Measurements from ENCODE around the gene MAPKAPK5.
"Not testable (repeated sequence)": the region's sequence is repeated elsewhere in the genome, so short reads cannot be mapped to it uniquely, and the experiment has no call there.

The MAPKAPK5 gene

GRCh38 chr12:111806304-111806703 is 35.7 kb upstream of the MAPKAPK5 start:
- TF ChIP-seq CTCF (IDR thresholded peaks at IDR 0.05; ENCODE audit: low read depth, low read length), result no peak
- H3K4me3 ChIP-seq (ENCODE audit: low read depth, low read length), result no peak overlapping the region

DNA sequence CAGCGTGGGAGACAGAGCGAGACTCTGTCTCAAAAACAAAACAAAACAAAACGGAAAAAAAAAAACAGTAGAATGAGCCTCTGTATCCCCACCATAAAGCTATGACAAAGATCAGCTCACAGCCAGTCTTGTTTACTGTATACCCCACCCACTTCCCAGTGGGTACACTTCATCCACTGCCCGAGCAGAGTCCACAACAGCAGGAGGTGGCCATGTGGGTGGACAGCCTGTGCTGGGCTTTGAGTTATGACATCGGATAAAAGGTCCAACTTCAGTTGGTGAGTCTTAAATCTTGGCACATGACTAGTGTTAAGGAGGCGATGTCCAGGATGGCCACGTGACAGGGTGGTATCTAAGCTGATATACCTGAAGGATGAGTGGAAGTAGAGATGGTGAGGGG is 34.8 kb upstream of the MAPKAPK5 start:
- H3K4me3 ChIP-seq (ENCODE audit: low read depth, low read length), result no peak overlapping the region
- TF ChIP-seq CTCF (IDR thresholded peaks at IDR 0.05; ENCODE audit: low read depth, low read length), result no peak

DNA sequence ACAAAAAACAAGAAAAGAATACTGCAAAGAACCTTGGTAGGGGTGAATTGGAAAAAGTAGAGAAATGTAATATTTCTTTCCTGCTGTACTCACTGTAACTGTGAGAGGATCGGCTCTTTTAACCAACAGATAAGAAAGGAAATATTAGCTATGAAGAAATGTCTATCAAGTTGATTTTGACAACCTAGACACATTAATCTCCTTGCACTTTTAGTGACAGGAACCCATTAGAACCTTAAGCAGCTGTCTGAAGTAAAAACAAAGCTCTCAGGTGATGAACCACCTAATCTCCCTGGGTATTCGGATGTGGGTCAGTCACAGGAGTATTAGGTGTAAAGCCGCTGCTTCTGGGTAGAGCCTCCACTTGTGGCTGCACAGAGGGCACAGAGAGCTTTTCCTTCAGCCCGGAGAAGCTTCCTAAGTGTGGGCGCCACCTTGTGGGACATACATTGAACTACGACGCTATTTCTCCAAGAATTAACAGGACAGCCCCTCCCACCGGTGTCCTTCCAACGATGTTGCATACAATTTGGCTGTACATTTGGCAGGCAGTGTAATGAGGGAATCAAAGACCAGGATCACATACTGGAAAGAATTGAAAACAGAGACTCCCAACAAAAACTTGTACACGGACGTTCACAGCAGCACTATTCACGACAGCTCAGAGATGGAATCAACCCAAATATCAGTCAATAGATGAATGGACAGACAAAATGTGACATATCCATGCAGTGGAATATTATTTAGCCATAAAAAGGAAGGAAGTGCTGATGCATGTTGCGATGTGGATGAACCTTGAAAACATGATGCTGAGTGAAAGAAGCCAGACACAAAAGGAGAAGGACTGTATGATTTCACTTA is 28.9 kb upstream of the MAPKAPK5 start:
- TF ChIP-seq CTCF (IDR thresholded peaks at IDR 0.05; ENCODE audit: low read depth, low read length), result peak; percentile 72

DNA sequence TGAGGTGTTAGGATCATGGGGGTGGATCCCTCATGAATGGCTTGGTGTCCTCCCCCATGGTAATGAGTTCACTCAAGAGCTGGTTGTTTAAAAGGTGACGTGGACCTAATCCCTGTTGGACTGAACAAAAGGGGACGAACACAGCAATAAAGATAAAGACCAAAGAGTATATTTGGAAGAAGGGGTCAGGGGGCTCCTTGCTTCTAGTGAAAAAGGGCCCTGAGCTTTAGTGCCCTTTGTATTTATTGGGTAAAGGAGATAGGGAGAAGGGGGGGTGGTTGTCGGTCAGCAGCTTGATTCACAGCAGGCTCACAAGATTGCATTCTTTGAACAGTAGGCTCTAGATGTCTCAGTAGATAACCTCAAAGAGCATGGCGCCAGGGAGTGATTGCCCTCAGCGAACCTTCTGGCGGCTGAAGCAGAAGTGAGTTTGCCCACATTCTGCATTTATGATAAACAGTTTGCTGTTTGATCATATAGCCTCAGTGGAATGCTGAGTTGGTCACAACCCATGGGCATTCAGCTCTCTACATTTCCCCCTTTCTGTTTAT is 25.9 kb upstream of the MAPKAPK5 start:
- no peak for TF ChIP-seq CTCF (IDR thresholded peaks at IDR 0.05; ENCODE audit: low read depth, low read length)

More for the DNA sequence above, 28.9 kb upstream of the MAPKAPK5 start:
- H3K4me3 ChIP-seq (ENCODE audit: low read depth, low read length), result no peak overlapping the region

GRCh38 chr12:111816898-111817297 is 25.1 kb upstream of the MAPKAPK5 start:
- H3K4me3 ChIP-seq (ENCODE audit: low read depth, low read length), result not testable (repeated sequence)

More for the DNA sequence above, 25.9 kb upstream of the MAPKAPK5 start:
- H3K4me3 ChIP-seq (ENCODE audit: low read depth, low read length), result no peak overlapping the region

- no peak overlapping the region for H3K4me3 ChIP-seq (ENCODE audit: low read depth, low read length)
- no peak for TF ChIP-seq CTCF (IDR thresholded peaks at IDR 0.05; ENCODE audit: low read depth, low read length)
Observed at GRCh38 chr12:111818340-111818739, 23.7 kb upstream of the MAPKAPK5 start.

DNA sequence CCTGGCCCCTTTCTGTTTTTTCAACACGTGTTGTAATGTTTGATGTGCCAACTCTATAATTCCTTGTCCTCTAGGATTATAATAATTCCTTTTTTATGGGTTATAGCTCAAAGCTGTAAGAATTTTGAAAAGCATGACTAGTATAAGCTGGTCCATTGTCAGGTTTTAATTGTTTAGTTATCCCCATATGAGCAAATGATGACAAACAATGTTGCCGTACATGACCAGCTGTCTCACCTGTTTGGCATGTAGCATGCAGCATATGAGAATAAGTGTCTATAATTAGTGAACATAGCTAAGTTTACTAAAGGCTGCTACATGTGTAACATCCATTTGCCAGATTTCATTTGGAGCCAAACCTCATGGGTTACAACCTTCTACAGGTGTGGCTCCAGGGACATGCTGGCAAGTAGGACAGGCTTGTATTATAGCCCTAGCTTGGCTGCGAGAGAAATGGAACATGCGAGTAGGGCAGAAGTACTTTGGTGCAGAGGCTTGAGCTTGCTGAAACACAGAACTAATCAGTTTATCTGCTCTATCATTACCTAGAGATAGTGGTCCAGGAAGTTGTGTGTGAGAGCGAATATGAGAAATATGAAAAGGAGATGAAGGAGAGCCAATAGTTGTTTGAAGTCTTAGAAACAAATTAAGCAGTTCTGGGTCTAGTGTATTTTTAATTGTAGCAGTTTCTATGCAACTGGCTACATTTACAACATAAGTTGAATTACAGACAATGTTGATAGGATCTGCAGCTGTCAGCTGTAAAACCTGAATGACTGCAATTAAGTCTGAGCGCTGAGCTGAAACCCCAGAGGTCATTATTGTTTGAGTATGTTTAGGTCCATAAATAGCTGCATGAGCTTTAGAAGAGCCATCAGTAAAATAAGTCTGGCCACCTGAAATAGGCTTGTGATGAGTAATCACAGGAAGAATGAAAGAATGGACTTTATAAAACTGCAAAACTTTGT is 22.6 kb upstream of the MAPKAPK5 start:
- no peak overlapping the region for H3K4me3 ChIP-seq (ENCODE audit: low read depth, low read length)
- no peak for TF ChIP-seq CTCF (IDR thresholded peaks at IDR 0.05; ENCODE audit: low read depth, low read length)

DNA sequence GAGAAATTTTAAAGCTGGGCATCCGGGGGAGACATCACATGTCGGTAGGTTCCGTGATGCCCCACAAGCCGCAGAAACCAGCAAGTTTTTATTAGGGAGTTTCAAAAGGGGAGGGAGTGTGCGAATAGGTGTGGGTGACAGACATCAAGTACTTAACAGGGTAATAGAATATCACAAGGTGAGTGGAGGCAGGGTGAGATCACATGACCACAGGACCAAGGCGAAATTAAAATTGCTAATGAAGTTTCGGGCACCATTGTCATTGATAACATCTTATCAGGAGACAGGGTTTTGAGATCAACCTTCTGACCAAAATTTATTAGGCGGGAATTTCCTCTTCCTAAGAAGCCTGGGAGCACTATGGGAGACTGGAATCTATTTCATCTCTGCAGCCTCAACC is 21.2 kb upstream of the MAPKAPK5 start:
- H3K4me3 ChIP-seq (ENCODE audit: low read depth, low read length), result not testable (repeated sequence)

All from WI38 (cell line).